Heart right ventricle (tissue), 16 donors: ENCODE data around the gene PLEKHG4. TPM values are rescaled to one million over a fixed set of nuclear protein-coding genes. Genes with fewer than 3 reads are reported as not detected.

Experiments
- ATAC-seq, 8 donors: fragments of 200-7000 bp; cut with Tn5 transposase; one replicate each; pipeline ENCODE4 v1.9.1; 2020; ENCODE audit warnings: mild to moderate bottlenecking in 8 of 8, moderate library complexity in 8 of 8, moderate number of reproducible peaks in 1 of 8
- DNase-seq, 2 donors: peaks; one replicate each; pipeline ENCODE4 v3.0.0-alpha.2; 2020
- H3K27ac ChIP-seq, 10 donors: fragments of 200-600 bp; sonication (generic) in 2 of 10; one replicate each; pipeline versions ENCODE4 v1.5.0 to v1.8.0; 2020 to 2022; ENCODE audit warnings: mild to moderate bottlenecking in 3 of 10
- H3K27me3 ChIP-seq, 7 donors: fragments of 200-600 bp; one replicate each; pipeline ENCODE4 v1.8.0; 2021 to 2022; ENCODE audit warnings: mild to moderate bottlenecking in 2 of 7
- H3K36me3 ChIP-seq, 9 donors: fragments of 200-600 bp; sonication (generic) in 1 of 9; one replicate each; pipeline versions ENCODE4 v1.5.0 to v1.8.0; 2020 to 2022; ENCODE audit warnings: mild to moderate bottlenecking in 2 of 9
- H3K4me1 ChIP-seq, 9 donors: fragments of 200-600 bp; sonication (generic) in 1 of 9; one replicate each; pipeline versions ENCODE4 v1.5.0 to v1.8.0; 2020 to 2022; ENCODE audit warnings: mild to moderate bottlenecking in 4 of 9
- H3K4me3 ChIP-seq, 10 donors: fragments of 200-600 bp; sonication (generic) in 2 of 10; one replicate each; pipeline versions ENCODE4 v1.5.0 to v1.8.0; 2020 to 2022; ENCODE audit warnings: mild to moderate bottlenecking in 7 of 10, moderate library complexity in 2 of 10
- H3K9me3 ChIP-seq, 11 donors: fragments of 200-600 bp in 10 of 11; sonication (generic) in 2 of 11; one replicate each; pipeline versions ENCODE4 v1.5.0 to v1.8.0; 2013 to 2022; ENCODE audit warnings: mild to moderate bottlenecking in 2 of 11, control low read depth in 1 of 11, moderate library complexity in 1 of 11
- CTCF ChIP-seq, 9 donors: fragments of 200-600 bp; sonication (generic) in 2 of 9; IDR thresholded peaks; one replicate each; pipeline versions ENCODE4 v1.5.0 to v1.8.0; 2021 to 2022; ENCODE audit warnings: antibody characterized with exemption in 9 of 9, mild to moderate bottlenecking in 5 of 9, moderate library complexity in 1 of 9
- WGBS, 2 donors: extraction: QIAGEN DNeasy Blood & Tissue Kit; methylation state at CpG; one replicate each; pipeline ENCODE4 v1.1.7; 2013; ENCODE audit warnings: inconsistent platforms in 1 of 2; 5-methylcytosine and 5-hydroxymethylcytosine counted together
- intact Hi-C, 10 donors: fragments of 100-400 bp; cut with DNase I; formaldehyde crosslinking; loops; one replicate each; pipeline versions ENCODE4 v1.11.1 to v1.14.2; 2022
- polyA plus RNA-seq, 2 donors: library from polyadenylated mRNA; stranded (reverse); fragments of 200-250 nt; gene quantifications; one replicate each; pipeline ENCODE4 v1.2.3, GENCODE V29; 2013
- total RNA-seq, 10 donors: library from RNA; stranded (reverse); fragmentation: NEBNext Ultra II Directional in 3 of 10; extraction: Animal tissue kit (Norgen Biotek cat#: 25700) in 3 of 10; gene quantifications; one replicate each; pipeline versions ENCODE4 v1.2.1 to v1.2.4, GENCODE V29; 2021 to 2023
- donor health status: Arrhythmogenic right ventricular cardiomyopathy.
- donor health status: ischemic (EF 13 %, LVEDD 7.1; RV severe dilation, severe dysfunction).
- donor health status: healthy with polysubstance abuse.
- donor health status: DM: no; HTN: yes; CAD: no.
- donor health status: DM: no; HTN: no; CAD: no.
- donor health status: ischemic (EF 25% LVEDD 6.9; RV normal size, moderate dysfunction).
- donor health status: ischemic (EF 25% LVEDD 5.7; RV mildly dilated, moderate dysfunction).
- donor health status: healthy.
- donor health status: DM: yes; HTN: yes; CAD: no.
- donor health status: Ischemic cardiomyopathy.
- donor health status: ischemic (EF 35%, LVEDD 5.7; RV mildly dilated, moderate dysfunction).
- donor health status: nonischemic (EF 11% LVEDD 7.7; RV severe dilation, severe dysfunction).
- donor health status: DM: yes; HTN: yes; CAD: no.
- donor health status: PGD.
- donor health status: ischemic (EF 29% LVEDD 5.4; RV normal size, mild dysfunction).
- donor health status: nonischemic (EF 23%, LVEDD 6.1; RV moderate dilation, normal function).

Gene PLEKHG4
- total and polyA plus RNA-seq, 12 donors: 0.25 to 2.9 (median 0.86) TPM

GRCh38 chr16:67257486-67258160 is 21.7 kb upstream of the PLEKHG4 start:
- no peaks in the 10 kb centered on the region for H3K9me3 ChIP-seq
- no peak for TF ChIP-seq CTCF (IDR thresholded peaks at IDR 0.05)
- no peak overlapping the region for H3K27ac ChIP-seq
- no peaks in the 10 kb centered on the region for H3K27me3 ChIP-seq
- no peak for ATAC-seq
- DNase-seq: no peak
- H3K4me1 ChIP-seq: peaks cover 0 to 8% (median 0%) of the 10 kb centered on the region in 9 donors
- 84% methylated on average over 4 of the region's 4 CpGs for WGBS, 2 donors
- intact Hi-C loops: no loop called here
- no peaks in the 10 kb centered on the region for H3K36me3 ChIP-seq
- H3K4me3 ChIP-seq: no peak overlapping the region

GRCh38 chr16:67258161-67258835 is 21.0 kb upstream of the PLEKHG4 start:
- peaks cover 0 to 8% (median 0%) of the 10 kb centered on the region in 9 donors for H3K4me1 ChIP-seq
- H3K27me3 ChIP-seq: no peaks in the 10 kb centered on the region
- TF ChIP-seq CTCF (IDR thresholded peaks at IDR 0.05): no peak
- no peaks in the 10 kb centered on the region for H3K36me3 ChIP-seq
- H3K9me3 ChIP-seq: no peaks in the 10 kb centered on the region
- intact Hi-C loops: no loop called here
- no peak for DNase-seq
- no peak overlapping the region for H3K27ac ChIP-seq
- 82 to 88% methylated on average over 11 of the region's 11 CpGs for WGBS, 2 donors
- ATAC-seq: no peak
- H3K4me3 ChIP-seq: no peak overlapping the region

GRCh38 chr16:67259705-67260104 is 19.6 kb upstream of the PLEKHG4 start:
- H3K27me3 ChIP-seq: no peaks in the 10 kb centered on the region
- H3K4me1 ChIP-seq: peaks cover 0 to 8% (median 0%) of the 10 kb centered on the region in 9 donors
- H3K4me3 ChIP-seq: no peak overlapping the region
- H3K9me3 ChIP-seq: no peaks in the 10 kb centered on the region
- H3K36me3 ChIP-seq: no peaks in the 10 kb centered on the region
- no peak for ATAC-seq
- no peak for TF ChIP-seq CTCF (IDR thresholded peaks at IDR 0.05)
- DNase-seq: no peak
- WGBS, 2 donors: 95 to 96% methylated on average over 12 of the region's 12 CpGs
- H3K27ac ChIP-seq: no peak overlapping the region
- intact Hi-C loops: loop anchor here in 3 of 10 donors (5.0 to 10.0 kb wide), 3 partner anchors 135 to 145 kb away; partner anchors contain the start of gene TPPP3 (in 1 of the 3)

GRCh38 chr16:67260426-67261063 is 18.8 kb upstream of the PLEKHG4 start:
- ATAC-seq (peak; percentile 27 to 85 (median 70)), DNase-seq (no peak)
- no peak overlapping the region for H3K27ac ChIP-seq
- no peaks in the 10 kb centered on the region for H3K9me3 ChIP-seq
- 58 to 64% methylated on average over 4 of the region's 4 CpGs for WGBS, 2 donors
- H3K36me3 ChIP-seq: no peaks in the 10 kb centered on the region
- H3K27me3 ChIP-seq: peaks cover 0 to 5% (median 0%) of the 10 kb centered on the region in 7 donors
- peaks cover 0 to 8% (median 0%) of the 10 kb centered on the region in 9 donors for H3K4me1 ChIP-seq
- peak; percentile 26 to 68 (median 58) for TF ChIP-seq CTCF (IDR thresholded peaks at IDR 0.05)
- intact Hi-C loops: loop anchor here in 3 of 10 donors (5.0 to 10.0 kb wide), 3 partner anchors 134 to 144 kb away; partner anchors contain the start of gene TPPP3 (in 1 of the 3)
- no peak overlapping the region for H3K4me3 ChIP-seq
